ENCODE results near the gene CPNE2. TPM values are rescaled to one million over a fixed set of nuclear protein-coding genes. Genes with fewer than 3 reads are reported as not detected.

CPNE2 gene
- total RNA-seq, 1 experiment from 2014 or later: 36.7 TPM

Other genes starting within 250 kb of the CPNE2 start
- 0.25 TPM in 1 of 2 replicates, not detected in the other for gene SLC12A3, start 227.4 kb upstream of the CPNE2 start, total RNA-seq (2014; rRNA removed; shearing (Covaris generic))
- 49.0 and 75.8 TPM in 2 replicates for gene HERPUD1, start 160.4 kb upstream of the CPNE2 start, total RNA-seq (2014; rRNA removed; shearing (Covaris generic))
- not detected in 2 replicates for gene CETP, start 130.6 kb upstream of the CPNE2 start, total RNA-seq (2014; rRNA removed; shearing (Covaris generic))
- gene NLRC5, start 103.0 kb upstream of the CPNE2 start, total RNA-seq (2014; rRNA removed; shearing (Covaris generic)): 0.07 TPM in 1 of 2 replicates, not detected in the other
- gene PSME3IP1, start 93.5 kb downstream of the CPNE2 start, total RNA-seq (2014; rRNA removed; shearing (Covaris generic)): 46.6 and 66.3 TPM in 2 replicates
- gene RSPRY1, start 93.7 kb downstream of the CPNE2 start, total RNA-seq (2014; rRNA removed; shearing (Covaris generic)): 30.8 and 36.2 TPM in 2 replicates
- gene ARL2BP, start 152.7 kb downstream of the CPNE2 start, total RNA-seq (2014; rRNA removed; shearing (Covaris generic)): 79.4 and 98.0 TPM in 2 replicates
- gene PLLP, start 192.1 kb downstream of the CPNE2 start, total RNA-seq (2014; rRNA removed; shearing (Covaris generic)): 1.5 and 2.7 TPM in 2 replicates

All from G401 (cell line).